ENCODE measurements around the gene PHOSPHO1. TPM values are rescaled to one million over a fixed set of nuclear protein-coding genes. Genes with fewer than 3 reads are reported as not detected.
"Not testable (repeated sequence)": the region's sequence is repeated elsewhere in the genome, so short reads cannot be mapped to it uniquely, and the experiment has no call there.

PHOSPHO1 gene
- total RNA-seq, 1 experiment from 2014 or later = 98.3 TPM

- no peak for TF ChIP-seq CTCF (conservative IDR thresholded peaks at IDR 0.05; ENCODE audit: low read depth, low read length)
- TF ChIP-seq EZH2 (IDR thresholded peaks at IDR 0.05; ENCODE audit: borderline replicate concordance, low read depth, low read length, poor library complexity, severe bottlenecking) = no peak
- ChIA-PET CTCF (no interaction called here), POLR2A (ENCODE audit: low non-redundant PET) (no interaction called here)
- H3K4me3 ChIP-seq (ENCODE audit: low read depth, low read length, poor library complexity, severe bottlenecking) = no peak overlapping the region
- no peaks in the 10 kb centered on the region for H3K36me3 ChIP-seq (ENCODE audit: insufficient read depth, low read length, poor library complexity, severe bottlenecking)
- no peaks in the 10 kb centered on the region for H3K9me3 ChIP-seq (ENCODE audit: low read depth, low read length, poor library complexity, severe bottlenecking)
- DNase-seq (ENCODE audit: low spot score) = no peak
- H3K27ac ChIP-seq (ENCODE audit: low read depth, low read length, poor library complexity, severe bottlenecking) = no peak overlapping the region
- H3K27me3 ChIP-seq (replicated peaks; ENCODE audit: insufficient read depth, low read depth, low read length, poor library complexity) = no peaks in the 10 kb centered on the region
- no peaks in the 10 kb centered on the region for H3K4me1 ChIP-seq (ENCODE audit: insufficient read depth, low read length, poor library complexity, severe bottlenecking)
- intact Hi-C loops (cut with micrococcal nuclease; ENCODE audit: unreplicated experiment) = no loop called here
- no TSS peak for BruUV-seq (replicated peaks)
Observed at GRCh38 chr17:49278076-49278475, 47.5 kb upstream of the PHOSPHO1 start.

GRCh38 chr17:49277638-49278037 is 47.1 kb upstream of the PHOSPHO1 start:
- ChIA-PET CTCF (no interaction called here), POLR2A (ENCODE audit: low non-redundant PET) (no interaction called here)
- no peak overlapping the region for H3K27ac ChIP-seq (ENCODE audit: low read depth, low read length, poor library complexity, severe bottlenecking)
- H3K4me3 ChIP-seq (ENCODE audit: low read depth, low read length, poor library complexity, severe bottlenecking) = no peak overlapping the region
- DNase-seq (ENCODE audit: low spot score) = no peak
- no peaks in the 10 kb centered on the region for H3K4me1 ChIP-seq (ENCODE audit: insufficient read depth, low read length, poor library complexity, severe bottlenecking)
- no TSS peak for BruUV-seq (replicated peaks)
- H3K36me3 ChIP-seq (ENCODE audit: insufficient read depth, low read length, poor library complexity, severe bottlenecking) = no peaks in the 10 kb centered on the region
- TF ChIP-seq EZH2 (IDR thresholded peaks at IDR 0.05; ENCODE audit: borderline replicate concordance, low read depth, low read length, poor library complexity, severe bottlenecking) (no peak), CTCF (conservative IDR thresholded peaks at IDR 0.05; ENCODE audit: low read depth, low read length) (no peak)
- intact Hi-C loops (cut with micrococcal nuclease; ENCODE audit: unreplicated experiment) = no loop called here
- no peaks in the 10 kb centered on the region for H3K27me3 ChIP-seq (replicated peaks; ENCODE audit: insufficient read depth, low read depth, low read length, poor library complexity)
- H3K9me3 ChIP-seq (ENCODE audit: low read depth, low read length, poor library complexity, severe bottlenecking) = no peaks in the 10 kb centered on the region

- POLR2A ChIA-PET (ENCODE audit: low non-redundant PET); DNase-seq (ENCODE audit: low spot score); H3K4me3 ChIP-seq (ENCODE audit: low read depth, low read length, poor library complexity, severe bottlenecking); CTCF ChIA-PET; BruUV-seq (replicated peaks); H3K27me3 ChIP-seq (replicated peaks; ENCODE audit: insufficient read depth, low read depth, low read length, poor library complexity); H3K4me1 ChIP-seq (ENCODE audit: insufficient read depth, low read length, poor library complexity, severe bottlenecking); H3K27ac ChIP-seq (ENCODE audit: low read depth, low read length, poor library complexity, severe bottlenecking); H3K9me3 ChIP-seq (ENCODE audit: low read depth, low read length, poor library complexity, severe bottlenecking); intact Hi-C loops (cut with micrococcal nuclease; ENCODE audit: unreplicated experiment); H3K36me3 ChIP-seq (ENCODE audit: insufficient read depth, low read length, poor library complexity, severe bottlenecking): not testable (repeated sequence)
Observed at GRCh38 chr17:49275981-49276380, 45.4 kb upstream of the PHOSPHO1 start.

GRCh38 chr17:49269356-49269755 is 38.8 kb upstream of the PHOSPHO1 start:
- H3K36me3 ChIP-seq (ENCODE audit: insufficient read depth, low read length, poor library complexity, severe bottlenecking) = no peaks in the 10 kb centered on the region
- no TSS peak for BruUV-seq (replicated peaks)
- H3K4me3 ChIP-seq (ENCODE audit: low read depth, low read length, poor library complexity, severe bottlenecking) = no peak overlapping the region
- no peak for DNase-seq (ENCODE audit: low spot score)
- H3K9me3 ChIP-seq (ENCODE audit: low read depth, low read length, poor library complexity, severe bottlenecking) = no peaks in the 10 kb centered on the region
- no peak overlapping the region for H3K27ac ChIP-seq (ENCODE audit: low read depth, low read length, poor library complexity, severe bottlenecking)
- H3K4me1 ChIP-seq (ENCODE audit: insufficient read depth, low read length, poor library complexity, severe bottlenecking) = no peaks in the 10 kb centered on the region
- intact Hi-C loops (cut with micrococcal nuclease; ENCODE audit: unreplicated experiment) = no loop called here
- TF ChIP-seq EZH2 (IDR thresholded peaks at IDR 0.05; ENCODE audit: borderline replicate concordance, low read depth, low read length, poor library complexity, severe bottlenecking) (no peak), CTCF (conservative IDR thresholded peaks at IDR 0.05; ENCODE audit: low read depth, low read length) (no peak)
- no peaks in the 10 kb centered on the region for H3K27me3 ChIP-seq (replicated peaks; ENCODE audit: insufficient read depth, low read depth, low read length, poor library complexity)
- ChIA-PET CTCF (no interaction called here), POLR2A (ENCODE audit: low non-redundant PET) (no interaction called here)

All from A673 (cell line).